ENCODE data around the gene EPS8L2. TPM values are rescaled to one million over a fixed set of nuclear protein-coding genes. Genes with fewer than 3 reads are reported as not detected.

Gene EPS8L2
- total and polyA plus RNA-seq, 9 of the 15 experiments (the other 6 are each of a cell fraction or from before 2014, with no cell fraction given) = 0.75 to 17.0 (median 3.7) TPM

- TF ChIP-seq E4F1 (CRISPR knock-in tag; IDR thresholded peaks at IDR 0.05; ENCODE audit: borderline replicate concordance) (no peak), CREB3 (tag; conservative IDR thresholded peaks at IDR 0.05; ENCODE audit: low read depth) (no peak), ZBTB17 (CRISPR knock-in tag; IDR thresholded peaks at IDR 0.05) (peak; percentile 39; the same call in 1 of the 2 replicates), PHF8 (IDR thresholded peaks at IDR 0.05; ENCODE audit: borderline replicate concordance, low read length) (no peak), FOXJ2 (tag; IDR thresholded peaks at IDR 0.05) (no peak), ZNF695 (CRISPR knock-in tag; IDR thresholded peaks at IDR 0.05) (no peak), GABPB1 (CRISPR knock-in tag; IDR thresholded peaks at IDR 0.05) (peak; percentile 44; the same call in 1 of the 2 replicates), RNF2 (IDR thresholded peaks at IDR 0.05) (no peak), ZNF408 (CRISPR knock-in tag; IDR thresholded peaks at IDR 0.05; ENCODE audit: low read depth) (no peak), BMI1 (IDR thresholded peaks at IDR 0.05; ENCODE audit: low read length) (no peak), MAFG (tag; conservative IDR thresholded peaks at IDR 0.05) (no peak), PTRF (tag; IDR thresholded peaks at IDR 0.05) (no peak), KAT2B (IDR thresholded peaks at IDR 0.05; ENCODE audit: low read depth, low read length) (no peak), JUNB (CRISPR knock-in tag; conservative IDR thresholded peaks at IDR 0.05) (no peak), ZFP36 (IDR thresholded peaks at IDR 0.05; ENCODE audit: low read depth, low read length, partially characterized antibody) (no peak), BACH1 (tag; IDR thresholded peaks at IDR 0.05) (no peak), CBFB (CRISPR knock-in tag; IDR thresholded peaks at IDR 0.05) (no peak), PML (IDR thresholded peaks at IDR 0.05; ENCODE audit: low read length) (peak; percentile 7; the same call in 1 of the 2 replicates), FOXA1 (IDR thresholded peaks at IDR 0.05; ENCODE audit: borderline replicate concordance) (no peak), KLF10 (CRISPR knock-in tag; IDR thresholded peaks at IDR 0.05) (no peak), CHD4 (IDR thresholded peaks at IDR 0.05; ENCODE audit: insufficient read depth, insufficient replicate concordance, low read depth, low read length, poor library complexity, severe bottlenecking) (no peak), POLR3G (IDR thresholded peaks at IDR 0.05; ENCODE audit: extremely low read depth, insufficient read length, insufficient replicate concordance) (no peak), DPF2 (IDR thresholded peaks at IDR 0.05) (no peak)
- TF ChIP-seq, protein P1, sequence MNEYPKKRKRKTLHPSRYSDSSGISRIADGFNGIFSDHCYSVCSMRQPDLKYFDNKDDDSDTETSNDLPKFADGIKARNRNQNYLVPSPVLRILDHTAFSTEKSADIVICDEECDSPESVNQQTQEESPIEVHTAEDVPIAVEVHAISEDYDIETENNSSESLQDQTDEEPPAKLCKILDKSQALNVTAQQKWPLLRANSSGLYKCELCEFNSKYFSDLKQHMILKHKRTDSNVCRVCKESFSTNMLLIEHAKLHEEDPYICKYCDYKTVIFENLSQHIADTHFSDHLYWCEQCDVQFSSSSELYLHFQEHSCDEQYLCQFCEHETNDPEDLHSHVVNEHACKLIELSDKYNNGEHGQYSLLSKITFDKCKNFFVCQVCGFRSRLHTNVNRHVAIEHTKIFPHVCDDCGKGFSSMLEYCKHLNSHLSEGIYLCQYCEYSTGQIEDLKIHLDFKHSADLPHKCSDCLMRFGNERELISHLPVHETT (CRISPR knock-in tag; conservative IDR thresholded peaks at IDR 0.05 in 1 of 2, IDR thresholded peaks at IDR 0.05 in 1 of 2) = no peak
Observed at GRCh38 chr11:776561-777287, 70.7 kb downstream of the EPS8L2 start (continued).
